Psoas muscle (tissue), 8 donors: ENCODE measurements around the gene APOL5. TPM values are rescaled to one million over a fixed set of nuclear protein-coding genes. Genes with fewer than 3 reads are reported as not detected.
A peak's percentile ranks its signal among the peaks of the same experiment; 100 is the strongest.

Experiments used
- ATAC-seq, 4 donors: fragments of 200-7000 bp; cut with Tn5 transposase; one replicate each; pipeline ENCODE4 v1.9.1; 2020; ENCODE audit warnings: moderate library complexity in 3 of 4, mild to moderate bottlenecking in 2 of 4
- DNase-seq, 2 donors: peaks; one replicate each; pipeline ENCODE4 v3.0.0-alpha.2; 2020
- H3K27ac ChIP-seq: fragments of 200-600 bp; one replicate; pipeline ENCODE4 v1.8.0; 2022
- H3K27me3 ChIP-seq, 3 donors: fragments of 200-600 bp in 1 of 3; one replicate each; pipeline versions ENCODE4 v1.6.1 to v1.8.0; 2013 to 2022; ENCODE audit warnings: low read length in 2 of 3, mild to moderate bottlenecking in 2 of 3, moderate library complexity in 1 of 3; ENCODE audit not compliant: insufficient read depth in 3 of 3
- H3K36me3 ChIP-seq, 2 donors: fragments of 200-600 bp in 1 of 2; one replicate each; pipeline versions ENCODE4 v1.6.1 to v1.8.0; 2013 to 2022; ENCODE audit warnings: low read depth in 1 of 2, mild to moderate bottlenecking in 1 of 2, moderate library complexity in 1 of 2; ENCODE audit not compliant: insufficient read depth in 1 of 2
- H3K4me1 ChIP-seq: fragments of 200-600 bp; one replicate; pipeline ENCODE4 v1.8.0; 2022
- H3K4me3 ChIP-seq: fragments of 200-600 bp; one replicate; pipeline ENCODE4 v1.8.0; 2022; ENCODE audit warnings: mild to moderate bottlenecking
- H3K9me3 ChIP-seq: fragments of 200-600 bp; one replicate; pipeline ENCODE4 v1.8.0; 2022
- WGBS, 3 donors: extraction: QIAGEN DNeasy Blood & Tissue Kit; methylation state at CpG; one replicate each; pipeline versions ENCODE4 v1.1.6 to v1.1.7; 2013; 5-methylcytosine and 5-hydroxymethylcytosine counted together
- intact Hi-C, 2 donors: fragments of 100-400 bp; cut with DNase I; formaldehyde crosslinking; loops; one replicate each; pipeline versions ENCODE4 v1.11.0 to v1.14.2; 2022
- polyA plus RNA-seq, 3 donors: library from polyadenylated mRNA; stranded (reverse); fragments of 200-250 nt; gene quantifications; one replicate each; pipeline ENCODE4 v1.2.3, GENCODE V29; 2013
- total RNA-seq, 4 donors: library from RNA; stranded (reverse); fragmentation: NEBNext Ultra II Directional in 2 of 4; extraction: Animal tissue kit (Norgen Biotek cat#: 25700) in 2 of 4; gene quantifications; one replicate each; pipeline versions ENCODE4 v1.2.1 to v1.2.4, GENCODE V29; 2021 to 2023
- TF ChIP-seq, protein P1 (sequence below): fragments of 200-600 bp; IDR thresholded peaks from one replicate; pipeline ENCODE4 v1.8.0; 2022; ENCODE audit warnings: antibody characterized with exemption
- donor health status: healthy with polysubstance abuse.
- donor health status: DM: no; HTN: no; CAD: no; lungs with moderate emphysema.
- donor health status: Bipolar disorder and iron deficiency.
- donor health status: healthy.
- donor health status: DM: yes; HTN: yes; CAD: no.
- donor health status: DM: no; HTN: no; CAD: no.
- donor health status: DM: no; HTN: no; CAD: no.
- donor health status: DM: yes; HTN: yes; CAD: no.

APOL5 gene
- total and polyA plus RNA-seq, 7 donors = 0.04 to 0.45 (median 0.10) TPM; not detected in 3

DNA sequence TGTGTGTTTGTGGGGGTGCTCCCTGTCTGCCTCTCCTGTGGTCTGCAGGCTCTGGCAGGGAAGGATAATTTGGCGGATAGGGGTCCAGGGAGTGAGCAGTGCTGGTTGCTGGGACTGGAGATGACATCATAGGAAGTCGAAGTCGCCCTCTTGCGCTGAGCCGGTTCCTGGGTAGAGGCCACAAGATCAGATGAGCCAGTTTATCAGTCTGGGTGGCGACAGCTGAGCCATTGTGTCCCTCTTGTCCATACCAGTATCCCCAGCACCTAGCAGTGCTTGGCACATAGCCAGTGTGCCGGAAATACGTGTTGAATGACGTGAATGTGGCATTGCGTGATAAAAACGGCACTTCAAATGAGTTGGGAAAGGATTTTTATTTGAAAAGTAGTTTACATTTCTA is 9.8 kb downstream of the APOL5 start:
- ATAC-seq = peak; percentile 90 to 98 (median 94)
- H3K4me3 ChIP-seq = peak overlapping the region; percentile 56
- TF ChIP-seq, protein P1, sequence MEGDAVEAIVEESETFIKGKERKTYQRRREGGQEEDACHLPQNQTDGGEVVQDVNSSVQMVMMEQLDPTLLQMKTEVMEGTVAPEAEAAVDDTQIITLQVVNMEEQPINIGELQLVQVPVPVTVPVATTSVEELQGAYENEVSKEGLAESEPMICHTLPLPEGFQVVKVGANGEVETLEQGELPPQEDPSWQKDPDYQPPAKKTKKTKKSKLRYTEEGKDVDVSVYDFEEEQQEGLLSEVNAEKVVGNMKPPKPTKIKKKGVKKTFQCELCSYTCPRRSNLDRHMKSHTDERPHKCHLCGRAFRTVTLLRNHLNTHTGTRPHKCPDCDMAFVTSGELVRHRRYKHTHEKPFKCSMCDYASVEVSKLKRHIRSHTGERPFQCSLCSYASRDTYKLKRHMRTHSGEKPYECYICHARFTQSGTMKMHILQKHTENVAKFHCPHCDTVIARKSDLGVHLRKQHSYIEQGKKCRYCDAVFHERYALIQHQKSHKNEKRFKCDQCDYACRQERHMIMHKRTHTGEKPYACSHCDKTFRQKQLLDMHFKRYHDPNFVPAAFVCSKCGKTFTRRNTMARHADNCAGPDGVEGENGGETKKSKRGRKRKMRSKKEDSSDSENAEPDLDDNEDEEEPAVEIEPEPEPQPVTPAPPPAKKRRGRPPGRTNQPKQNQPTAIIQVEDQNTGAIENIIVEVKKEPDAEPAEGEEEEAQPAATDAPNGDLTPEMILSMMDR = peak; percentile 23
- 32 to 45% (median 33%) methylated on average over 11 of the region's 11 CpGs for WGBS, 3 donors
- no peaks in the 10 kb centered on the region for H3K9me3 ChIP-seq
- intact Hi-C loops = loop anchor here (5.0 kb wide), 2 partner anchors 40 to 100 kb away; no protein-coding TSS in a partner anchor
- H3K4me1 ChIP-seq = no peaks in the 10 kb centered on the region
- peak overlapping the region; percentile 36 for H3K27ac ChIP-seq
- H3K27me3 ChIP-seq = no peaks in the 10 kb centered on the region
- peak; percentile 55 to 69 for DNase-seq
- no peaks in the 10 kb centered on the region for H3K36me3 ChIP-seq

DNA sequence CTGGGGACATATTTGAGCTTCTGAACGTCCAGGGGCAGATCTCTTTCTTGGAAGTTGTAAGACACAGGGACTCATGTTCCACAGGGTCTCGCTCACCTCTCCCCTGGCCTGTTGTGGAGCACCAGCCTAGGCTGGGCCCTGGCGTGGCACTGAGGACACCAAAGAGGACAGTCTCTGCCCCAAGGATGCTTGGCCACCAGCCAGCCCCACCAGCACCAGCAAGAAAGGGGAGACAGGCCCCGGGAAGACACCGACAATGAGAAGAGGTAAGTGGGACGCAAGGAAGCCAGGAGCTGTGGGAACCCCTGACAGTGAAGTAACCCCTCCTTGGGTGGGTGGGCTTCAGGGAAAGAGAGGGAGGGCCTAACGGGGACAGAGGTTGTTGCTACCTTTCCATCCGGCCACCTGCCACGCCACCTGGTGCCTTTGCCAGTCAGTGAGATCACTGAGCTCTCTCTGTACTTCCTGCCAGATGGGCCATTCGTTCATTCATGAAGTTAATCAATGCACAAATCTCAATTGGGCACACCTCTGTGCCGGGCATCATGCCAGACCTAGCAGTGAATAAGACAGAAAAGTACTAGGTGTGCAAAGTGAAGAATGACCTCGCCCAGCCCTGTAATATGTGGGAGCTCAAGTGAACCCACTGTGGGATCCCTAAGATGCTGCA is 11.1 kb downstream of the APOL5 start:
- H3K9me3 ChIP-seq = no peaks in the 10 kb centered on the region
- H3K27ac ChIP-seq = no peak overlapping the region
- H3K27me3 ChIP-seq = no peaks in the 10 kb centered on the region
- no peak for DNase-seq
- WGBS, 3 donors = 88 to 92% (median 89%) methylated on average over 12 of the region's 12 CpGs
- intact Hi-C loops = loop anchor here (5.0 kb wide), 2 partner anchors 41 to 101 kb away; no protein-coding TSS in a partner anchor
- TF ChIP-seq, protein P1 = no peak
- no peak for ATAC-seq
- no peak overlapping the region for H3K4me3 ChIP-seq
- H3K36me3 ChIP-seq = no peaks in the 10 kb centered on the region
- peaks cover under 1% of the 10 kb centered on the region for H3K4me1 ChIP-seq

DNA sequence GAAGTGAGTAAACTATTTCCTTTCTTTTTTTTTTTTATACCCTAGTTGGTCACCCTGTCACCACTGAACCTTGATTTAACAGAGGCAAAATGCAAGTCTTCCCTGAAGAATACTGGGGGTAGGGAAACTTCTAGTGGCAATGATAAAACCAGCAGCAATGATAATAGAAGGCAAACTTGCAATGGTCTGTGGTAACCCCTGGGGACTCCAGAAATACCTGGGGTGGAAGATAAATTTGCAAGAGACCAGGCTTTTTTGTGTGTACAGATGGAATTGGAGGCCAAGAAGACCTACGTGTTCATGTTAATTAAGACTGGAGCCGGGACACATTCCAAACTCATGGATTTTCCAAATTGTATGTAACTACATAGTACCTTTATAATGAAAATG is 11.6 kb downstream of the APOL5 start:
- Histone ChIP-seq H3K36me3 (no peaks in the 10 kb centered on the region), H3K27ac (no peak overlapping the region), H3K27me3 (no peaks in the 10 kb centered on the region), H3K4me3 (no peak overlapping the region), H3K4me1 (peaks cover 6% of the 10 kb centered on the region), H3K9me3 (no peaks in the 10 kb centered on the region)
- no peak for ATAC-seq
- TF ChIP-seq, protein P1 = no peak
- intact Hi-C loops = loop anchor here (5.0 kb wide), 2 partner anchors 42 to 102 kb away; no protein-coding TSS in a partner anchor
- 93 to 98% (median 95%) methylated on average over 2 of the region's 2 CpGs for WGBS, 3 donors
- no peak for DNase-seq

DNA sequence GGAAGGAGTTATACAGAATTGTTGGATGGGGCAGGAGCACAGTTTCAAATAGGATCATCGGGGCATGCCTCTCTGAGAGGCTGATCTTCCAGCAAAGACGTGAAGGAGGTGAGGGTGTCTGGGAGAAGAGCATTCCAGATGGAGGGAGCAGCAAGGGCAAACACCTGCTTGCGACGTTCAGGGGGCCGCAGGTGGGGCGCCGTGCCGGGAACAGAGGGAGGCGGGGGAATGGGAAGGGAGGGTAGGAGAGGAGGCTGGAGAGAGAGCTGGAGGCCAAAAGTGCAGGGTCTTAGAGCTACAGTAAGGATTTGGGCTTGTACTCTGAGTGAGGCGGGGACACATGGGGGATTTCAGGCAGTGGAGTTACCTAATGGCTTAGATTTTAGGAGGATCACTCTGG is 13.6 kb downstream of the APOL5 start:
- WGBS, 3 donors = 78 to 84% (median 83%) methylated on average over 10 of the region's 10 CpGs
- Histone ChIP-seq H3K4me3 (no peak overlapping the region), H3K27me3 (no peaks in the 10 kb centered on the region), H3K27ac (no peak overlapping the region), H3K9me3 (no peaks in the 10 kb centered on the region), H3K36me3 (no peaks in the 10 kb centered on the region), H3K4me1 (peaks cover 8% of the 10 kb centered on the region)
- ATAC-seq = no peak
- TF ChIP-seq, protein P1 = no peak
- intact Hi-C loops = no loop called here
- no peak for DNase-seq

DNA sequence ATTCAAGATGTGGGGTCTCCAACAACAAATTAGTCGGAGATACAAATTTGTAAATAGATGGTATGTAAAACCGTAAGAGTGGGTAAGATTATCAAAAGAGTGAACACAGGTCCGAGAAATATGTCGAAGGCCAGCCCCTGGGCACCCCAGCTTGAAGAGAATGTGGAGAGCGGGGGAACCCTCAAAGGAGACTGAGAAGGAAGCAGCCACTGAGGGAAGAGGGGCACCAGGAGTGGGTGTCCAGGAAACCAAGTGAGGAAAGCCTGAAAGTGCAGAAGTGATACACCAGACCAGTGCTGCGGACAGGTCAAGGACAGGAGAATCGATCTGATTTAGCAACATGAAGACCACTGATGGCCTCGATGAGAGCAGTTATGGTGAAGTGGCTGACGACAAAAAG is 14.4 kb downstream of the APOL5 start:
- intact Hi-C loops = no loop called here
- TF ChIP-seq, protein P1 = no peak

More for the DNA sequence above, 14.4 kb downstream of the APOL5 start:
- Histone ChIP-seq H3K36me3 (no peaks in the 10 kb centered on the region), H3K27me3 (no peaks in the 10 kb centered on the region), H3K4me1 (peaks cover 8% of the 10 kb centered on the region), H3K9me3 (no peaks in the 10 kb centered on the region), H3K4me3 (no peak overlapping the region), H3K27ac (no peak overlapping the region)
- ATAC-seq (no peak), DNase-seq (no peak)
- WGBS, 3 donors = 97% methylated on average over 9 of the region's 9 CpGs
